ENCODE results near the gene CABP4. TPM values are rescaled to one million over a fixed set of nuclear protein-coding genes. Genes with fewer than 3 reads are reported as not detected.

The CABP4 gene
- not detected in 2 replicates for total RNA-seq

DNA sequence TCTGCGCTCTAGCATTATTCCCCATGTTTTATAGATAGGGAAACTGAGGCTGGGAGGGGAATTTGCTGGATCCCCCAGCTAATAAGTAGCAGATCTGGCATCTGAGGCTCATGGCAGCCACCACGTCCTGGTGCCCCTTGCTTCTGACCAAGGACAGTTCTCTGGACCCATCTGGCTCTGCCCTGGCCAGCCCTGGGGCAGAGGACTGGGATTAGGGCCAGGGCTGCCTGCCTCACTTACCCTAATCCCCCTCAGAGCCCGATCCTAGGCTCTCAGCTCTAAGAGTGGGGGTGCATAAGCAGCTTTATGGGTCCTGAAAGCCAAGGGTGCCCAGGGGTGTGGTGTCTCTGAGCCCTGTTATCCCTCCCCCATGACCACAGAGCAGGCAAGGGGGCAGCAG is at the start of gene CABP4:
Gene CABP4, plus strand, starts transcription at position 301 of the 400 bp plus-strand sequence. Its CDS starts 70 bp downstream, at position 371.

GRCh38 chr11:67415501-67416304 is 39.5 kb upstream of the CABP4 start, which contains the start of gene CARNS1:
CARNS1 (plus strand) TSS chr11:67415678; CDS start chr11:67416200, 522 bp downstream.

DNA sequence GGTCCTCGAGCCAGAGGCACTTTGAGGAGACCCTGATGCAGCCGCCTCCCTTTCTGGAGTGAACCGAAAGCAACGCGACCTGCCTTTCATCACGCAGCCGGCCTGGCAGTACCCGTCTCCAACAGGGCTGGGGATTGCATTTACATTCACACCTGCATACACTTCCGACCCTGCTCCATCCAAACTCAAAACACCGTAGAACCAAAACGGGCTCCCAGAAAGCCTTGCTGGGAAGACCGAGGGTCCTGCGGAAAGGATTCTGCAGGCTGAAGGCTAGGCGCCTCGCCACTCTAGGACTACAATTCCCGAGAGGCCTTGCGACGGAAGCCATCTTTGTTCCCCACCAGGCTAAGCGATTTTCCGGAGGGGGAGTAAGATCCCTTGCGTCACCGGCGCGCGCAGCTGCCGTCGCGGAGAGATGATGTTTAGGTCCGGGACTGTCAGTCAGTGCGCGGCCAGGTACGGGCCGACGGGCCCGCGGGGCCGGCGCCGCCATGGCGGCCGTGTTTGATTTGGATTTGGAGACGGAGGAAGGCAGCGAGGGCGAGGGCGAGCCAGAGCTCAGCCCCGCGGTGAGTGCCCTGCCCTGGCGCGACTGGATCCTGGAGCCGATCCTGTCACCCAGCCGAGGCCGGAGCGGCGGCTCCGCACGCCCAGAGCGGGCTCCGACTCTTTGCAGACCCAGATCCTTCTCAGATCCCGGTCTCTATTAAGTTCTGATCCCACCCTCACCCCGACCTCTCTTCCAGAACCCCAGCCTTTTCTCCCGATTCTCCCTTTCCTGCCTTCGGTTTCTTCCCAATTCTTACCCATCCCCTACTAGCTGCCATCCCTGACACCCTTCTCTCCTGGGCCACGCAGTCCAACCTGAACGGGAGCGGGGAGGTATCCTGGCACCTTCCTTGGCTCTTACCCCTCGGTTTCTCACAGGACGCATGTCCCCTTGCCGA is 26.8 kb upstream of the CABP4 start, which contains the start of gene RPS6KB2:
Gene RPS6KB2, plus strand, starts transcription at position 443 of the 950 bp plus-strand sequence. Its CDS starts 52 bp downstream, at position 495.

GRCh38 chr11:67437082-67437808 is 17.9 kb upstream of the CABP4 start, which contains the start of gene PTPRCAP:
PTPRCAP (minus strand) TSS chr11:67437682; CDS start chr11:67437619, 63 bp downstream.

GRCh38 chr11:67452141-67452952 is 2.8 kb upstream of the CABP4 start, which contains the start of gene GPR152:
GPR152 (minus strand) TSS chr11:67452729; CDS start chr11:67452724, 5 bp downstream.

GRCh38 chr11:67468759-67469507 is 13.8 kb downstream of the CABP4 start, which contains the start of gene TMEM134:
TMEM134 (minus strand) TSS chr11:67469251; CDS start chr11:67469192, 59 bp downstream.

GRCh38 chr11:67482827-67483798 is 28.0 kb downstream of the CABP4 start, which contains the start of gene AIP:
AIP (plus strand) TSS chr11:67483026; CDS start chr11:67483159, 133 bp downstream.

GRCh38 chr11:67504950-67505581 is 49.9 kb downstream of the CABP4 start, which contains the start of gene PITPNM1:
PITPNM1 (minus strand) TSS chr11:67505363; CDS start chr11:67504180, 1,183 bp downstream.

DNA sequence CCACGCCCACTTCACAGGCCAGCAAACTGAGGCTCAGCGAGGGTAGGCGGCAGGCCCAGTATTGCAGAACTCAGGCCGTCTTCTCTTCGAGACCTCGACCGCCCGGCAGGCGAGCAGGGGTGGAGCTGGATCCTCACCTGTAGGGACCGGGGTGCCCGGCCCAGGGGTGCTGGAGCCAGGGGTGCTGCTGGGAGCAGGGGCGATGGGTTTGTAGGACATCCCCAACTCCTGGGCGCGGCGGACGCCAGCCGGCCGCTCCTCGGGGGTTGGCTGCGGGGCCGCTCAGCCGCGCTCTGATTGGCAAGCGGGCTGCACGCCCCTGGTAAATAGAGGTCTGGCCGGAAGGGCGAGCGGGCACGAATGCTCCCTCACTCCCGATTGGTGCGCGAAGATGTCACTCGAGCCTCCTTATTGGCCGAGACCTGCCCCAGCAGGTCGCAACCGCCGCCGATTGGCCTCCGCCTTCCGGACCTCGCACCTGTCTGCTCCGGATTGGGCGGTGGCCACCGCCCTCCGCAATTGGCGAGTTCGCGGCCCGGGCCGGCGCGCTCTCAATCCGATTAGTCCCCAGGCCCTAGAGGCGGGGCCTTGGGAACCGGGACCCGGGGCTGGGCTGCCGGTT is 52.8 kb downstream of the CABP4 start, which contains the start of gene CDK2AP2:
Gene CDK2AP2, minus strand, starts transcription at position 299 of the 622 bp plus-strand sequence. Its CDS starts 80 bp downstream, at position 219.

Other genes with a start within 250 kb of the CABP4 start
- gene GRK2, start 188.9 kb upstream of the CABP4 start, total RNA-seq: 36.5 and 39.3 TPM in 2 replicates
- 31.4 and 32.5 TPM in 2 replicates for gene ANKRD13D, start 166.1 kb upstream of the CABP4 start, total RNA-seq
- gene SSH3, start 151.8 kb upstream of the CABP4 start, total RNA-seq: 20.2 and 57.3 TPM in 2 replicates
- 117 and 123 TPM in 2 replicates for gene POLD4, start 101.8 kb upstream of the CABP4 start, total RNA-seq
- 17.8 and 29.8 TPM in 2 replicates for gene CLCF1, start 81.8 kb upstream of the CABP4 start, total RNA-seq
- gene RAD9A, start 63.4 kb upstream of the CABP4 start, total RNA-seq: 7.4 and 9.8 TPM in 2 replicates
- gene PPP1CA, start 53.5 kb upstream of the CABP4 start, total RNA-seq: 266 and 298 TPM in 2 replicates
- gene TBC1D10C, start 51.3 kb upstream of the CABP4 start, total RNA-seq: 0.33 and 0.76 TPM in 2 replicates
- gene CARNS1, start 39.7 kb upstream of the CABP4 start, total RNA-seq: 0.33 and 7.5 TPM in 2 replicates
- 55.7 and 76.3 TPM in 2 replicates for gene RPS6KB2, start 26.9 kb upstream of the CABP4 start, total RNA-seq
- gene PTPRCAP, start 17.7 kb upstream of the CABP4 start, total RNA-seq: 0.25 and 1.8 TPM in 2 replicates
- 145 and 203 TPM in 2 replicates for gene CORO1B, start 11.9 kb upstream of the CABP4 start, total RNA-seq
- not detected in 2 replicates for gene GPR152, start 2.6 kb upstream of the CABP4 start, total RNA-seq
- gene TMEM134, start 13.9 kb downstream of the CABP4 start, total RNA-seq: 58.2 and 61.9 TPM in 2 replicates
- gene AIP, start 27.7 kb downstream of the CABP4 start, total RNA-seq: 59.2 and 87.3 TPM in 2 replicates
- 93.2 and 138 TPM in 2 replicates for gene PITPNM1, start 50.0 kb downstream of the CABP4 start, total RNA-seq
- 107 and 165 TPM in 2 replicates for gene CDK2AP2, start 52.8 kb downstream of the CABP4 start, total RNA-seq
- not detected in 2 replicates for gene CABP2, start 68.1 kb downstream of the CABP4 start, total RNA-seq
- gene GSTP1, start 128.5 kb downstream of the CABP4 start, total RNA-seq: 2,936 and 3,710 TPM in 2 replicates
- gene NDUFV1, start 151.6 kb downstream of the CABP4 start, total RNA-seq: 205 and 246 TPM in 2 replicates
- 19.1 and 27.5 TPM in 2 replicates for gene NUDT8, start 174.6 kb downstream of the CABP4 start, total RNA-seq
- not detected in 2 replicates for gene TBX10, start 184.4 kb downstream of the CABP4 start, total RNA-seq
- 0.13 TPM in 1 of 2 replicates, not detected in the other for gene ACY3, start 195.4 kb downstream of the CABP4 start, total RNA-seq
- gene ALDH3B2, start 219.3 kb downstream of the CABP4 start, total RNA-seq: not detected in 2 replicates